Lung (tissue), 12 donors: ENCODE data around the gene SURF6. TPM values are rescaled to one million over a fixed set of nuclear protein-coding genes. Genes with fewer than 3 reads are reported as not detected.
"Not testable (repeated sequence)": the region's sequence is repeated elsewhere in the genome, so short reads cannot be mapped to it uniquely, and the experiment has no call there.

Source experiments
- ATAC-seq: fragments of 200-7000 bp; cut with Tn5 transposase; one replicate; pipeline ENCODE4 v1.9.1; 2020; ENCODE audit warnings: moderate number of reproducible peaks; ENCODE audit not compliant: insufficient read depth, low FRiP score
- DNase-seq, 3 donors: peaks; one replicate each; pipeline ENCODE4 v3.0.0-alpha.2; 2013 to 2017
- H3K27ac ChIP-seq, 2 donors: one replicate each; pipeline ENCODE4 v1.5.1; 2013; ENCODE audit warnings: mild to moderate bottlenecking in 2 of 2, moderate library complexity in 2 of 2, control low read depth in 1 of 2, inconsistent platforms in 1 of 2, low read depth in 1 of 2, low read length in 1 of 2
- H3K27me3 ChIP-seq, 3 donors: one replicate each; pipeline ENCODE4 v1.5.1; 2013; ENCODE audit warnings: low read length in 2 of 3; ENCODE audit not compliant: control insufficient read depth in 3 of 3, insufficient read depth in 3 of 3
- H3K36me3 ChIP-seq, 4 donors: one replicate each; pipeline ENCODE4 v1.5.1; 2013; ENCODE audit warnings: low read length in 4 of 4, mild to moderate bottlenecking in 1 of 4, moderate library complexity in 1 of 4; ENCODE audit not compliant: control insufficient read depth in 4 of 4, insufficient read depth in 4 of 4
- H3K4me1 ChIP-seq, 5 donors: one replicate each; pipeline ENCODE4 v1.5.1; 2013; ENCODE audit warnings: low read length in 5 of 5, mild to moderate bottlenecking in 2 of 5, moderate library complexity in 1 of 5; ENCODE audit not compliant: control insufficient read depth in 5 of 5, insufficient read depth in 5 of 5
- H3K4me3 ChIP-seq: one replicate; pipeline ENCODE4 v1.5.1; 2013; ENCODE audit warnings: mild to moderate bottlenecking, control low read depth, moderate library complexity
- H3K9ac ChIP-seq, 2 donors: one replicate each; pipeline ENCODE4 v1.5.1; 2013; ENCODE audit warnings: low read length in 2 of 2, control low read depth in 1 of 2; ENCODE audit not compliant: insufficient read depth in 1 of 2
- H3K9me3 ChIP-seq, 4 donors: one replicate each; pipeline ENCODE4 v1.5.1; 2013; ENCODE audit warnings: low read length in 3 of 4, mild to moderate bottlenecking in 1 of 4, moderate library complexity in 1 of 4; ENCODE audit not compliant: control insufficient read depth in 4 of 4, insufficient read depth in 3 of 4
- CTCF ChIP-seq: IDR thresholded peaks from 2 replicates; pipeline ENCODE4 v1.5.1; 2012; ENCODE audit warnings: mild to moderate bottlenecking; ENCODE audit errors: control extremely low read depth, extremely low read depth
- WGBS, 2 donors: extraction: QIAGEN DNeasy Blood & Tissue Kit; methylation state at CpG; one replicate each; pipeline ENCODE4 v1.1.7; 2013; 5-methylcytosine and 5-hydroxymethylcytosine counted together
- polyA plus RNA-seq, 2 donors: library from polyadenylated mRNA; stranded (reverse); fragments of 200-250 nt; gene quantifications; one replicate each; pipeline ENCODE4 v1.2.1, GENCODE V29; 2013
- total RNA-seq, 2 donors: library from RNA; depleted of rRNA in 1 of 2; stranded (reverse); fragments of >200 nt in 1 of 2; gene quantifications; one replicate each; pipeline ENCODE4 v1.2.1, GENCODE V29; 2014 to 2021
- donor health status: control.
- donor health status: control.
- donor health status: Bipolar disorder and iron deficiency.
- donor health status: healthy.
- donor health status: DM: yes; HTN: yes; CAD: no.

Gene SURF6
- total and polyA plus RNA-seq, 4 donors: 13.7 to 25.6 (median 23.8) TPM

GRCh38 chr9:133322701-133323100 lies 13.3 kb downstream of the SURF6 start:
- no peak for TF ChIP-seq CTCF
- H3K9me3 ChIP-seq: peaks cover 0 to 3% (median 0%) of the 10 kb centered on the region in 4 donors
- no peaks in the 10 kb centered on the region for H3K27me3 ChIP-seq
- no peak overlapping the region for H3K9ac ChIP-seq
- no peak overlapping the region for H3K27ac ChIP-seq
- no peak for DNase-seq
- no peak for ATAC-seq
- 68 to 78% methylated on average over 14 of the region's 14 CpGs for WGBS, 2 donors
- no peaks in the 10 kb centered on the region for H3K4me1 ChIP-seq
- H3K36me3 ChIP-seq: no peaks in the 10 kb centered on the region
- H3K4me3 ChIP-seq: no peak overlapping the region

- no peak overlapping the region for H3K27ac ChIP-seq
- H3K9ac ChIP-seq: no peak overlapping the region
- WGBS, 2 donors: 83 to 88% methylated on average over 13 of the region's 13 CpGs
- peaks cover 0 to 3% (median 0%) of the 10 kb centered on the region in 4 donors for H3K9me3 ChIP-seq
- H3K4me3 ChIP-seq: no peak overlapping the region
- ATAC-seq (no peak), DNase-seq (no peak)
- no peaks in the 10 kb centered on the region for H3K27me3 ChIP-seq
- no peaks in the 10 kb centered on the region for H3K4me1 ChIP-seq
- no peak for TF ChIP-seq CTCF
- H3K36me3 ChIP-seq: no peaks in the 10 kb centered on the region
Measured at GRCh38 chr9:133321411-133321935, 14.5 kb downstream of the SURF6 start.

- H3K27me3 ChIP-seq: no peaks in the 10 kb centered on the region
- no peak overlapping the region for H3K4me3 ChIP-seq
- ATAC-seq: no peak
- 80 to 89% methylated on average over 13 of the region's 13 CpGs for WGBS, 2 donors
- H3K4me1 ChIP-seq: no peaks in the 10 kb centered on the region
- no peak overlapping the region for H3K9ac ChIP-seq
- H3K27ac ChIP-seq: no peak overlapping the region
- DNase-seq: no peak
- H3K36me3 ChIP-seq: no peaks in the 10 kb centered on the region
- no peak for TF ChIP-seq CTCF
- peaks cover 0 to 3% (median 0%) of the 10 kb centered on the region in 4 donors for H3K9me3 ChIP-seq
Measured at GRCh38 chr9:133320421-133320881, 15.5 kb downstream of the SURF6 start.

GRCh38 chr9:133317551-133317950 lies 18.4 kb downstream of the SURF6 start:
- H3K27ac ChIP-seq, ATAC-seq, H3K36me3 ChIP-seq, DNase-seq, H3K27me3 ChIP-seq, H3K9me3 ChIP-seq, H3K4me3 ChIP-seq, H3K9ac ChIP-seq, H3K4me1 ChIP-seq: not testable (repeated sequence)
- 82 to 90% methylated on average over 13 of the region's 13 CpGs for WGBS, 2 donors
